SK-N-SH (cell line): ENCODE data around the gene CAMKMT. TPM values are rescaled to one million over a fixed set of nuclear protein-coding genes. Genes with fewer than 3 reads are reported as not detected.

Source experiments
- CTCF ChIA-PET: fragments of 300-600, 350-600 bp; formaldehyde crosslinking; extraction: SDS; loops from one replicate; lab custom pipeline; 2021; lab: Yijun Ruan, JAX
- POLR2A ChIA-PET: fragments of 350-600 bp; sonication (Branson Sonifier 250); formaldehyde crosslinking; extraction: SDS; loops from one replicate; lab custom pipeline; 2020; ENCODE audit warnings: antibody characterized with exemption, inconsistent platforms; lab: Yijun Ruan, JAX
- DNase-seq: peaks from one replicate; pipeline ENCODE4 v3.0.0; 2012
- H2AFZ ChIP-seq: fragments of 200-600 bp; sonication (generic); 2 replicates; pipeline ENCODE4 v1.8.1; 2016; ENCODE audit warnings: antibody characterized with exemption, mild to moderate bottlenecking, low read depth
- H3F3A ChIP-seq: fragments of 200-600 bp; sonication (generic); replicated peaks from 2 replicates; pipeline ENCODE3; 2016; ENCODE audit warnings: antibody characterized with exemption, mild to moderate bottlenecking; ENCODE audit not compliant: insufficient read depth
- H3K27ac ChIP-seq, 2 experiments: fragments of 200-500 bp in 1 of 2; fragments of 200-600 bp in 1 of 2; sonication (Bioruptor generic) in 1 of 2; sonication (generic), shearing (Covaris generic) in 1 of 2; 2 replicates each; pipeline versions ENCODE4 v1.5.1 to v1.6.1; 2014 to 2016; ENCODE audit warnings: low read depth in 2 of 2, inconsistent platforms in 1 of 2, low read length in 1 of 2, mild to moderate bottlenecking in 1 of 2, mixed read lengths in 1 of 2
- H3K27me3 ChIP-seq: fragments of 200-600 bp; sonication (generic), shearing (Covaris generic); 2 replicates; pipeline ENCODE4 v1.6.1; 2016; ENCODE audit warnings: mixed run types; ENCODE audit not compliant: insufficient read depth
- H3K36me3 ChIP-seq, 2 experiments: fragments of 200-500 bp in 1 of 2; fragments of 200-600 bp in 1 of 2; sonication (Bioruptor generic) in 1 of 2; sonication (generic) in 1 of 2; replicated peaks in 1 of 2; 2 replicates each; pipeline versions ENCODE3 to v1.5.1; 2014 to 2016; ENCODE audit warnings: low read length in 1 of 2, mild to moderate bottlenecking in 1 of 2; ENCODE audit not compliant: insufficient read depth in 2 of 2, control insufficient read depth in 1 of 2
- H3K4me1 ChIP-seq, 2 experiments: fragments of 200-500 bp in 1 of 2; fragments of 200-600 bp in 1 of 2; sonication (Bioruptor generic) in 1 of 2; sonication (generic), shearing (Covaris generic) in 1 of 2; 2 replicates each; pipeline versions ENCODE4 v1.5.1 to v1.6.1; 2014 to 2016; ENCODE audit warnings: low read depth in 1 of 2, low read length in 1 of 2, mixed run types in 1 of 2; ENCODE audit not compliant: insufficient read depth in 2 of 2, control insufficient read depth in 1 of 2
- H3K4me2 ChIP-seq: fragments of 200-600 bp; sonication (generic), shearing (Covaris generic); 2 replicates; pipeline ENCODE4 v1.6.1; 2017; ENCODE audit warnings: mixed run types
- H3K4me3 ChIP-seq, 2 experiments: fragments of 200-500 bp in 1 of 2; fragments of 200-600 bp in 1 of 2; sonication (Bioruptor generic) in 1 of 2; sonication (generic), shearing (Covaris generic) in 1 of 2; 2 replicates each; pipeline versions ENCODE4 v1.5.1 to v1.8.1; 2014 to 2016; ENCODE audit warnings: low read depth in 2 of 2, inconsistent platforms in 1 of 2, low read length in 1 of 2, mild to moderate bottlenecking in 1 of 2, mixed read lengths in 1 of 2, moderate library complexity in 1 of 2
- H3K79me2 ChIP-seq: fragments of 200-600 bp; sonication (generic); 2 replicates; pipeline ENCODE4 v1.8.1; 2017; ENCODE audit warnings: mild to moderate bottlenecking; ENCODE audit not compliant: insufficient read depth
- H3K9ac ChIP-seq: fragments of 200-600 bp; sonication (generic); 2 replicates; pipeline ENCODE4 v1.6.1; 2017; ENCODE audit warnings: mixed run types
- H3K9me2 ChIP-seq: fragments of 200-600 bp; sonication (generic); 2 replicates; pipeline ENCODE4 v1.6.1; 2017; ENCODE audit warnings: mixed run types
- H3K9me3 ChIP-seq: fragments of 200-600 bp; sonication (generic); 2 replicates; pipeline ENCODE4 v1.6.1; 2017; ENCODE audit warnings: mixed run types, mild to moderate bottlenecking, moderate library complexity
- H4K20me1 ChIP-seq: fragments of 200-600 bp; sonication (generic); 2 replicates; pipeline ENCODE4 v1.6.1; 2017; ENCODE audit warnings: mild to moderate bottlenecking, mixed run types; ENCODE audit not compliant: insufficient read depth
- GATA2 ChIP-seq: sonication (generic); formaldehyde crosslinking; IDR thresholded peaks from 2 replicates; pipeline ENCODE4 v1.5.0; 2020; ENCODE audit warnings: mild to moderate bottlenecking, missing genetic modification reagents
- IRF3 ChIP-seq: fragments of 150-350 bp; IDR thresholded peaks from 2 replicates; pipeline ENCODE4 v1.6.1; 2016; ENCODE audit warnings: mild to moderate bottlenecking, low read depth, low read length
- JUND ChIP-seq: IDR thresholded peaks from 2 replicates; pipeline ENCODE4 v1.4.0; 2012
- MAX ChIP-seq: IDR thresholded peaks from 2 replicates; pipeline ENCODE4 v1.4.0; 2012; ENCODE audit warnings: low read depth
- MEF2A ChIP-seq: IDR thresholded peaks from 2 replicates; pipeline ENCODE4 v1.4.0; 2012; ENCODE audit warnings: low read depth, borderline replicate concordance
- MXI1 ChIP-seq: IDR thresholded peaks from 2 replicates; pipeline ENCODE4 v1.6.1; 2012; ENCODE audit warnings: mild to moderate bottlenecking, low read depth, low read length, improper control_type of control experiment
- RFX5 ChIP-seq: IDR thresholded peaks from 2 replicates; pipeline ENCODE4 v1.6.1; 2012; ENCODE audit warnings: mild to moderate bottlenecking, improper control_type of control experiment, low read length
- TAF1 ChIP-seq: IDR thresholded peaks from 2 replicates; pipeline ENCODE4 v1.6.1; 2012; ENCODE audit warnings: low read depth, mild to moderate bottlenecking, low read length, moderate library complexity, borderline replicate concordance
- TCF12 ChIP-seq: IDR thresholded peaks from 2 replicates; pipeline ENCODE4 v1.4.0; 2012
- USF1 ChIP-seq: IDR thresholded peaks from 2 replicates; pipeline ENCODE4 v1.4.0; 2012; ENCODE audit warnings: low read depth, borderline replicate concordance
- USF2 ChIP-seq: fragments of 150-350 bp; IDR thresholded peaks from 2 replicates; pipeline ENCODE4 v1.6.1; 2017; ENCODE audit warnings: antibody characterized with exemption, low read length, low read depth, borderline replicate concordance
- YY1 ChIP-seq: IDR thresholded peaks from 2 replicates; pipeline ENCODE4 v1.4.0; 2012; ENCODE audit warnings: low read depth, mild to moderate bottlenecking
- WGBS: methylation state at CpG from one replicate; pipeline ENCODE4 v1.1.6; 2017; ENCODE audit warnings: low lambda C conversion rate; 5-methylcytosine and 5-hydroxymethylcytosine counted together
- polyA plus RNA-seq, 3 experiments: library from polyadenylated mRNA; depleted of rRNA; stranded (reverse); fragments of >200 nt; gene quantifications; 2 replicates each; pipeline ENCODE4 v1.2.3, GENCODE V29; 2012

The CAMKMT gene
- polyA plus RNA-seq, 1 of the 3 experiments (the other 2 are of a cell fraction): 5.9 TPM

GRCh38 chr2:44786817-44787214 lies 425.1 kb downstream of the CAMKMT start (continued):
- no peak for TF ChIP-seq USF2
- no peak for TF ChIP-seq USF1

- H4K20me1 ChIP-seq: no peaks in the 10 kb centered on the region
- TF ChIP-seq MEF2A (no peak), USF1 (no peak), TCF12 (no peak), MAX (no peak), GATA2 (CRISPR knock-in tag) (no peak), JUND (no peak), TAF1 (no peak), IRF3 (no peak), RFX5 (no peak), YY1 (no peak), USF2 (no peak), MXI1 (no peak)
- H3K36me3 ChIP-seq: no peaks in the 10 kb centered on the region
- no peak overlapping the region for H2AFZ ChIP-seq
- H3K4me3 ChIP-seq: no peak overlapping the region
- ChIA-PET CTCF (interaction anchor here (1.0 kb wide), 1 partner anchor 308 kb away, joined by 3 read pairs; no protein-coding TSS in a partner anchor), POLR2A (no interaction called here)
- peaks cover 0 to 2% of the 10 kb centered on the region in 2 experiments; a peak in 1 of 4 replicates for H3K4me1 ChIP-seq
- H3K27me3 ChIP-seq: no peaks in the 10 kb centered on the region
- H3K9me3 ChIP-seq: no peaks in the 10 kb centered on the region
- no peak for DNase-seq
- WGBS: 53% methylated on average over 6 of the region's 6 CpGs
- H3K27ac ChIP-seq: no peak overlapping the region
- H3F3A ChIP-seq: no peaks in the 10 kb centered on the region
- no peak overlapping the region for H3K9ac ChIP-seq
- H3K4me2 ChIP-seq: no peak overlapping the region
- no peaks in the 10 kb centered on the region for H3K79me2 ChIP-seq
- H3K9me2 ChIP-seq: no peaks in the 10 kb centered on the region
Observed at GRCh38 chr2:44787663-44788062, 425.9 kb downstream of the CAMKMT start.
